Stromal cell of bone marrow (primary cell): Measurements from ENCODE around the gene OR7A17.

ENCODE experiments used
- DNase-seq: peaks from one replicate; pipeline ENCODE4 v3.0.0-alpha.2; 2012; ENCODE audit warnings: low read depth

The OR7A17 gene

DNA sequence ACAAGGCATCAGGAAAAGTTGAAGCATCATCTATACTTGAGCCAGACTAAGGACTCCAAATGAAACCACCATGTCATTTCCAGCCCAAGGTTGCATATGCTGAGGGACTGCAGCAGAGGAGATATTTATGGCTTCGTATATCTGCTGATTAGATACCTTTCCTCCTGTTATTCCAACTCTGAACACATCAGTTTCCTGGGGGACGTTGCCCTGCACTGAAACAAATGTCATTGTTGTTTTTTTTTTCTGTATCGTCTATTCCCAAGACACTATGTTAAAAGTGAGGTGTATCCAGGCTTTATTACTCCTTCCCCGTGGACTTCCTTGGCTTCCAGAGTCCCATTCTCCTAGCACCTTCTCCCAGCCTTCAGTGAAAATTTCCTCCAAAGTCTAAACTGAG, at the start of gene OR7A17:
OR7A17 (minus strand) TSS at position 101 of the 400 bp plus-strand sequence. CDS start 4,777 bp downstream, outside the sequence.
- no peak for DNase-seq

DNA sequence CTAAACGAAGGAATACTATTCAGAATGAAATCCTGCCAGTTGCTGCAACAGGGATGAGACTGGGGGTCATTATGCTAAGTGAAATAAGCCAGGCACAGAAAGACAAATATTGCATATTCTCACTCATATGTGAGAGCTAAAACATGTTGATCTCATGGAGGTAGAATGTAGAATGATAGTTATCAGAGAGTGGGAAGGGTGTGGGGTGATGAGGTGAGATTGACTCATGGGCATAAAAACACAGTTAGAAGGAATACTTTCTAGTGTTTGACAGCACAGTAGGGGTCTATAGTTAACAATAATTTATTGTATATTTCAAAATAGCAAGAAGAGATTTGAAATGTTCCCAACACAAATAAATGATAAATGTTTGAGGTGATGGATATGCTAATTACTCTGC, 47.6 kb upstream of the OR7A17 start:
- DNase-seq: no peak

DNA sequence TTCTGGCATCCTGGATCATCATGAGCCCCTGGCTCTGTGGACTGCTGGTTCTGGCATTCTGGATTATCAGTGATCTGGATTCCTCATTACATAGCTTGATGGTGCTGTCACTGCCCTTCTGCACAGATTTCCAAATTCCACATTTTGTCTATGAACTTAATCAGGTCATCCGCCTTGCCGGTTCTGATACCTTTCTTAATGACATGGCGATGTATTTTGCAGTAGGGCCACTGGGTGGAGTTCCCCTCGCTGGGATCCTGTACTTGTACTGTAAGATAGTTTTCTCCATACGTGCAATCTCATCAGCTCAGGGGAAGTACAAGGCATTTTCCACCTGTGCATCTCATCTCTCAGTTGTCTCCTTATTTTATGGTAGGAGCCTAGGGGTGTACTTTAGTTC, 30.9 kb upstream of the OR7A17 start:
- no peak for DNase-seq

DNA sequence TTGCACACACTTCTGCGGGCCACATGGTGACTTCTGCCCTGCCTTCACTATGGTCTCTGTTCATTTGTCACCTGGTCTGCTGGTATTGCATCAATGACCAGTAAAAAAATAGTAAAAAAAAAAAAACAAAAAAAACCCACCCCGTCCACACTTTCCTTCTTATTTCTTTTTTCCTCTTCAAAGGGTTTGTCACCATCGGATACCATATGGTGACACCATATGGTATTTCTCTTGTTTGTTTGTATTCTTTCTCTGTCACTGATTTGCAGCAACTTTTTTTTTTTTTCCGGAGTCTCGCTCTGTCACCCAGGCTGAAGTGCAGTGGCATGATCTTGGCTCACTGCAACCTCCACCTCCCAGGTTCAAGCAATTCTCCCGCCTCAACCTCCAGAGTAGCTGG, 29.2 kb upstream of the OR7A17 start:
- no peak for DNase-seq

DNA sequence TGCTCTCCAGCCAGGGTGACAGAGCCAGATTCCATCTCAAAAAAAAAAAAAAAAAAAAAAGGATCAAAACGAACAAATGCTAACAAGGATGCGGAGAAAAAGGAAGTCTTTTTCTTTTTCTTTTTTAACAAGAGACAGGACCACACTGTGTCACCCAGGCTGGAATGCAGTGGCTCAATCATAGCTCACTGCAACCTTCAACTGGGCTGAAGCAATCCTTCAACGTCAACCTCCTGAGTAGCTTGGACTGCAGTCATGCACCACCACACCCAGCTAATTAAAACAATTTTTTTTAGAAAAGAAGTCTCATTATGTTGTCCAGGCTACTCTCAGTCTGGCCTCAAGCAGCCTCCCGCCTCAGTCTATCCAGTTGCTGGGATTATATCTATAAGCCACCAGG, 20.8 kb upstream of the OR7A17 start:
- DNase-seq: no peak

DNA sequence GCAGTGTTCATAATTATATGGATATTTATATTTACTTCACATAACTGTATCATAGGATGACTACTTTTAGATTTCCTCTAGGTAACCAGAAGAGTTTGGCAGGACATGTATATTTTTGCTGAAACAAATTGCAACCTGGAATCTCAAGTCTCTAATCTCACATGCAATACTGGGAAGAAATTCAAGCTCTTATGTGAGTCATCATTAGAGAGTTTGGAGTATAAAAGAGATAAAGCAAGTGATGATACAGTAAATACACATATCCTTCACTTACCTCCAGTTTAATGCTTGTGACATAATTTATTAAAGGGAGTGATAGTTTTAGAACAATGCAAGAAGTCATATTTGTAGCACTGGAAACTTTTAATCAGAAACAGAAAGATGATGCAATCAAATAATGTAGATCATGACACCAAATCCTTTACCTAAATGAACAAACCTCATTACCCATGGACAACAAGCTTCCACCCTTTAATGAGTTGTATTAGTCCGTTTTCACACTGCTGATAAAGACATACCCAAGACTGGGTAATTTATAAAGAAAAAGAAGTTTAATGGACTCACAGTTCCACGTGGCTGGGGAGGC, 15.8 kb upstream of the OR7A17 start:
- DNase-seq: no peak

DNA sequence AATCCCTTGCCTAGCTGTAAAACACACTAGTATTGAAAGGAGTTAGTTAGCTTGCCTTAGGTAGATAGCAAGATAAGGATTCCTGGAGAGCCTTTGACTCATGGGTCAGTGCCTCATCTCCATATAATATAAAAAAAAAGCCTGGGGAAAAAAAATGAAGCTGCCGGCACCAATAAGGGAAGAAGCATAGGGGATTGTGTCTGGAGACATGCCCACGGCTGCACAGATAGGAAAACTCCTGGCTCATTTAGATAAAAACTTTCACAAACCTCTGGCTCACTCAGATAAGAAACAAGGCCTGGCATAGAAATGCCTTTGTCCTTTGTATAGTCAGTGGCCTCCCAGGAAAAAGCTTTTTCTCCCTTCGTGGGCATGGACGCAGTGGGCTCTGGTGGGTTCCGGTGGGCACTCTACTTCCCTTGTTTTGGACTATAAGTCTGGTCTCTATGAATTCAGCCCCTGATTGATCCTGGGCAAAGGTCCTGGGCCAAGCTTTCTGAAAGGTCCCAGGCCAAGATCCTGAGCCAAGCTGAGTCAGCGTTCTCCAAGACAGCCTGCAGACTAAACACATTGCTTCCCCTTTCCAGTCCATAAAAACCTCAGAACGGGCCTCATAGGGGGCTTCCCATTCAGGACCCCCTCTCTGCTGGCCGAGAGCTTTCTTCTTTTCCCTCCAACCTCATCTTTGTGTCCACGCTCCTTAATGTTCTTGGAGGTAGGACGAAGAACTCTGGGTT, 4.9 kb upstream of the OR7A17 start:
- no peak for DNase-seq

DNA sequence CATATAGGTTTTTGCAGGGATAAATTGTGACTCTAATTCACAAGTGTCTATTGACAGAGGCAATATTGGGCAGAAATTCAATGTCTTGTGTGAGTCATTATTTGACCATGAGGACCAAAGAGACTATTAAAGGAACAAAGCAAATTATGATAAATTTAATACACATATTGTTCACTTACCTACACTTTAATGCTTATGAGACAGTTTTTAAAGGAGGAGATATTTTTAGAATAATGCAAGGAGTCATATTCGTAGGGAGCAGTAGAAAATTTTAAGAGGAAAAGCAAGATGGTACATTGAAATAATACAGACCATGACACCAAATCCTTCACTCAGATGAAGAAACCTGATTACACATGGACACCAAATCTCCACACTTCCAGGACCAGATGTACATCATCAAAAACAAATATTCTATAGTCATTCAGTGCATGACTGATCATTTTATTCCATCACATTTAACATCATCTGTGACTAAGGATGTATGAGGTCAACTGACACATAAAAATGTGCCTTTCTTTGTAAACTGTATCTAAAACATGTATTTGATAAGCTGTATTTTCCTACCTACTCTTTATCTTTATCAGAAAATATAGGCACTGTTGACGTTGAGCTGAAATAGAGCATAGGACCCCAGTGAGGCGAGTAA, 4.2 kb upstream of the OR7A17 start:
- DNase-seq: no peak

DNA sequence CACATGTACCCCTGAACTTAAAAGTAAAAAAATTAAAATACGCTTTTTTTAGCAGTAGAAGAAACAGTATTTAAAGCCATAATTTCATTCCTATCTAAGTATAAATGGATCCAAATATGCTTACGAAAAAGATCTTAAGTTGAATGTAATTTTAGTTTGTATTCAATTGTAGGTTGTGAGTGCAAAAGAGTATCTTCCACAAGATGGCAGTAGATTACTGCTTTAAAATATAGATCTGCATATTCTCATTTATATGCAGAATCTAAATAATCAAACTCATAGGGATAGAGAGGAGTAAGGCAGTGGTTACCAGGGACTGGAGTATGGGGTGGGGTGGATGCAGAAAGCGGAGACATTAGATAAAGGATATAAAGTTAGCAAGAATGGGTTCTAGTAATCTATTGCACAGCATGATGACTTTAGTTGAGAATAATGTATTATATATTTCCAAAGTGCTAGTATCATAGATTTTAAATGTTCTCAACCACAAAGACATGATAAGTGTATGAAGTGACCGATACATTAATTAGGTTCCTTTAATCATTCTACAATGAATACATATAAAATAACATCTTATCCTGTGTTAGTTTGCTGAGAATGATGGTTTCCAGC, 14.2 kb downstream of the OR7A17 start:
- no peak for DNase-seq

DNA sequence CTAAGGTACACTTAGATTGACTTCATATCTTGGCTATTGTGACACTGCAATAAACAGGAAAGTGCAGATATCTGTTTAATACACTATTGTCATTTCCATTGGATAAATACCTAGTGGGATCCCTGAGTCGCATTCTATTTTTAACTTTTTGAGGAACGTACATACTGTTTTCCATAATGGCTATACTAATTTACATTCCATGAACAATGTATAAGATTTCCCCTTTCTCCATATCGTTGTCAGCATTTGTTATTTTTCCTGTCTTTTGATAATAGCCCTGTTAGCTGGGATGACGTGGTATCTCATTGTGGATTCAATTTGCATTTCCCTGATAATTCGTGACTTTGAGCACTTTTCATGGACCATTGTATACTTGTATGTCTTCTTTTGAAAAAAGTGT, 17.4 kb downstream of the OR7A17 start:
- DNase-seq: no peak

DNA sequence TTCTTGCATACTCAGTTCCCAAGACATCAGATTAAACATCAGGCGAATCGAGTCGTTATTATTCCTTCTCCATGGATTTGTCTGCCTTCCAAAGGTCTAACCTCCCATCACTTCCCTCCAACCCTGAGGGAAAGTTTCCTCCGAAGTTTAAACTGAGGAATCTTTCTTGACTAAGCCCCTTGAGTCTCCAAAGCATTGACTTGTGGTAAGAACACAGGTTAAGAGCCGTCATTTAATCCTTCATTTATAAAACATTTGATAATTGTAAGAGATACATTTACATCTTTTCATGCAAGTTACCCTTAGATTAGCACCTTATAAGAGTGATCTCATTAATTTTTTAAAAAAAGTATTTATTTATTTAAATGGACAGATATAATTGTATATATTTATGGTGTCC, 37.1 kb downstream of the OR7A17 start, which contains the start of gene OR7A10:
OR7A10 (minus strand) TSS at position 101 of the 400 bp plus-strand sequence. CDS start 7,045 bp downstream, outside the sequence.
- DNase-seq: no peak

DNA sequence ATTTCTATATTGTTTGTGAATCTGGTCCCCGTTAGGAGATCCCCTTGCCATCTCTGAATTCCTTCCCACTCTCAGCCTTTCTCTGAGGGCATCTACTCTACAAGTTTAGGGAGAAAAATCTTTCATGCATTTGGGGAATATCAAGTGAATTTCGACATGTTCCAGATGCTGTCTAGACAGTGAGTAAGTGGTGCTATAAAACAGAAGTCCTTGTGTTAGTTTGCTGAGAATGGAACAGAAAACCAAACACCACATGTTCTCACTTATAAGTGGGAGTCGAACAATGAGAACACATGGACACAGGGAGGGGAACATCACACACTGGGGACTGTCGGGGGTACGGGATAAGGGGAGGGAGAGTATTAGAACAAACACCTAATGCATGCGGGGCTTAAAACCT, 42.4 kb downstream of the OR7A17 start:
- DNase-seq: no peak

DNA sequence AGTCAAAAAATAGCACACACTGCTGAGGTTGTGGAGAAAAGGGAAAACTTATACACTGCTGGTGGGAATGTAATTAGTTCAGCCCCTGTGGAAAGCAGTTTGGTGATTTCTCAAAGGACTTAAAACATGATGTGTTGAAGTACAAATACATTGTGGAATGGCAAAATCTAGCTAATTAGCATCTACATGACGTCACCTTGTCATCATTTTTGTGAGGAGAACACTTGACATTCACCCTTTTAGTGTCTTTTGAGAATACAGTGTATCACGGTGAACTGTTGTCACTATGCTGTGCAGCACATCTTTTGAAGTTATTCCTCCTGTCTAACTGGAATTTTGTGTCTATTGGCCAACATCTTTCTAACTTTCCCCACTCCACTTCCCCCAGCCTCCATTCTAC, 42.8 kb downstream of the OR7A17 start:
- no peak for DNase-seq

DNA sequence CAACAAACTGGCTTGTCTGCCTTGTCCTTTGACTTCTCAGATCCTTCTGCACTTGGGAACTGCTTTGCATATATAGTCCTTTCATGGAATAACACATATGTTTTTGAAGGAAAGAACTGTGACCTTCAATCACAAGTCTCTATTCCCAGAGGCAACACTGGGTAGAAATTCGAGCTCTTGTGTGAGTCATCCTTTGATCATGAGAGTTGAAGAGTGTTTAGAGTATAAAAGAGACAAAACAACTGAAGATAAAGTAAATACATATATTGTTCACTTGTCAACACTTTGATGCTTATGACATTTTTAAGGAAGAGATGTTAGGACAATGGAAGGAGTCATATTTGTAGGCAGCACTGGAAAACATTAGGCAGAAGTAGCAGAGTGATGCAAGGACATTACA, 45.7 kb downstream of the OR7A17 start:
- no peak for DNase-seq

DNA sequence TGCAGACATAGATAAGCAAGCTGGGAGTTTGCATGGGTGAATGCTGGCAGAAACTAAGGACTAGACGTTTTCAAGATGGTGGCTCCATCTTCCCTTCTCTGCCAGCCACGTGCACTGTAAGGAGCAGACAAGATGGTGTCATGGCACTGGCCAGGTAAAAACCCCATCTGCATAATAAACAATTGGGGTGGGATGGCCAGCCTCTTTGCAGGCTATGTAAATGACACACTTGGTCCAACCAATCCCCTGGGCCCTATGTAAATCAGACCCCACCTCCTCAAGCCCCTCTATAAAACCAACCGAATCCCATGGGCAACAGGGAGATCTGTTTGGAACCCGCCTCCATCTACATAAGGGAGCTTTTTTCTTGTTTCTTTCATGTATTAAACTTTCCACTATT, 48.5 kb downstream of the OR7A17 start:
- DNase-seq: no peak

DNA sequence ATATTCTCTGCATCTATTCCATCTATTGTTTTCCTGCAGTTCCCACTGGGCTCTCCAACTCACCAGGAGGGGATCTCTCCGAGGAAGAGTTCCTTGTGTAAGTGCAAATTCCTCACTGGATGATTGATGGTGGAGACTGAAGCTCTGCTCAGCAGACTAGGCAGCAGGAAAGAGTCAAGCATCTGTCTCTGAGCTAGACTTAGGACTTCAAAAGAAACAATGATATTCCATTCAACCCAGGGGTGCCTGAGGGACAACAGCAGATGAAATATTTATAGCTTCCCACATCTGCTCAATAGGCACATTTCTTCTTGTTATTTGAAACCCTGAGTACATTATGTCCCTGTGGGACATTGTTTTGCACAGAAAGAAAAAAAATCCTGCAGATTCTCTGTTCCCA, 50.9 kb downstream of the OR7A17 start, which contains the start of the genes OR7A5 and OR7C1:
OR7A5 (minus strand) TSS at position 175 of the 400 bp plus-strand sequence. CDS start 6,944 bp downstream, outside the sequence.
OR7C1 (minus strand) TSS at position 175 of the 400 bp plus-strand sequence. CDS start 35,049 bp downstream, outside the sequence.
- no peak for DNase-seq

DNA sequence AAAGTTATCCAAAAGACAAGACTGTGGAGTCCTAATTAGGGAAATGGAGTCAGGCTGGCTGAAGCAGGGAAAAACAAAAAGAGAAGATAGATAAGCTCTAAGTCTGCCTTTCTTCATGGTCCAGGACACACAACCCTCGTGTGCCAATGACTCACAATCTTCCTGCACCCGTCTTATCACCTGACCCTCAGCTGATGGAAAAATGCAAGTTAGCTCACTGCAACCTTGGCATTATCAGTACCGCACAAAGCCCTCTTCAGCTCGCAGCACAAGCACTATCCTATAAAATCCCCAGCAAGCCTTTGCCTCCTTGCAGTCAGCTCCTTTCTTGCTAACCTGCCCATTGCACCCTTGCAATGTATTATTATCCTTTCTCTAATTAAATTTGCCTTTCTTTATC, 55.2 kb downstream of the OR7A17 start:
- DNase-seq: no peak
